Cerebellar nuclear complex (tissue), 1 donor: Measurements from ENCODE around the gene KCNJ4.

Source experiments
- DNase-seq, 2 experiments: peaks; one replicate each; lab custom pipeline; 2025; lab: John Stamatoyannopoulos, UW

KCNJ4 gene

DNA sequence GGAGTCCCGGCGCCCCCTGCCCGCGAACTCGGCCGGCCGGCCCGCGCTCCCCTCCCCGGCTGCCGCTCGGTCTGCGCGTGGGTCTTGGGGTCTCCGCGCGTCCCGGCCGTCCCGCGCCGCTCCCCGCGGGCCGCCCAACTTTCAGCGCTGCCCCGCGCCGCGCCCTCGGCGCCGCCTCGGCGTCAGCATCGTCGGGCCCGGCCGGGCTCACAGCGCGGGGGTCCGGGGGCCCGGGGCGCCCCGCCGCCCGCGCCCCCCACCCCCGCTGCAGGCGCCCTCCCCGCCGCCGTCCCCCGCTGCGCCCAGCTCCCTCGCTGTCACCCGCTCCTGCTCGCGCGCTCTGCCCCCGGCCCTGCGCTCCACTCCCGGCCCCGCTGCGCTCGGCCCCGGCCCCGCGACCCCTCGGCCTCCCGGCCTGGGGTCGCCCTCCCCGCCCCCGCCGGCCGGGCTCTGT, at the start of gene KCNJ4:
TSS of gene KCNJ4 (minus strand) at position 124 of the 454 bp plus-strand sequence. CDS start 27,067 bp downstream, outside the sequence.
- no peak for DNase-seq

DNA sequence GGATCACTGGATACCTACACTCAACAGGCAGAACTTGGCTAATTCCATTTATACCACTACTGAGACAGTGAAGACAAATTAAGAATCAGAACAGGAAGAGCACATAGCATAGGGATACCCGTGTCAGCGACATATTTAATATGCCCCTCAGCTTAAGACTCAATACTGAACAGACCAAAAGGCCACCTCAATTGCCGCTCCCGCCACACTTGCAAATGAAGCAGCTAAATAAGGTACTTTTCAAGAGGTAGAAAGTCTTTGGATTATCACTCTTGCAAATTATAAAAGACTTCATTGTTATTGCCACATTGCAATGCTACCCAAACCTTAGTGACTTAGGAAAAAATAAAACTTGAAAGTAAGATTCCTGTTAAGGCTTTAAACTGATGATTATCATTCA, 48.0 kb upstream of the KCNJ4 start:
- no peak for DNase-seq

DNA sequence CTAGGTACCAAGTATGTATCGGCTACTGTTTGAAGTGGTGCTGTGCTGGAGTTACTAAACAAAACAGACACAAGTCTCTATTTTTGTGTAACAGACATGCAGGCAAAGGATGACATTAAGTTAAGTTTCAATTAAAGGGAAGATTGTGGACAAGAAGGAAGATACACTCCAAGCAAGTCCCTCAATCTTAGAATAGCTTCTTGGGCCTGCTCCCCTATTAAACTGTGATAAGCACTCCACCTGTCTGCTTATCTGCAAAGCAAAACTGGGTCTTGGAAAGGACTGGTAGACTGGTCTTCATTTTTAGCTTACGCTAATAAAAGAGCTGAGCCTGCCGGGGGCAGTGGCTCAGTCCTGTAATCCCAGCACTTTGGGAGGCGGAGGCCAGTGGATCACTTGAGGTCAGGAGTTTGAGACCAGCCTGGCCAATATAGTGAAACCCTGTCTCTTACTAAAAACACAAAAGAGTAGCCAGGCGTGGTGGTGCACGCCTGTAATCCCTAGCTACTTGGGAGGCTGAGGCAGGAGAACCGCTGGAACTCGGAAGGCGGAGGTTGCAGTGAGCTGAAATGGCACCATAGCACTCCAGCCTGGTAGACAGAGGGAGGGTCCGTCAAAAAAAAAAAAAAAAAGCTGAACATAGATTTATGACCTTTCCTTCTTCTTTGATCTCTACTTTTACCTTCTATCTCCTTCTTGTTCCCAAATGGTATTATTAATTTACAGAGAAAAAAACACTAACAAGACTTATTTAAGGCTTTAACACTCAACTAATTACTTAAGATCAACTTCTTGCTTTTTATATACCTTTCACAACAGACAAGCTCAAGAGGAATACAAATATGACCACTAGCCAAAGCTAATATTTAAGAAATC, 47.0 kb upstream of the KCNJ4 start:
- DNase-seq: no peak

DNA sequence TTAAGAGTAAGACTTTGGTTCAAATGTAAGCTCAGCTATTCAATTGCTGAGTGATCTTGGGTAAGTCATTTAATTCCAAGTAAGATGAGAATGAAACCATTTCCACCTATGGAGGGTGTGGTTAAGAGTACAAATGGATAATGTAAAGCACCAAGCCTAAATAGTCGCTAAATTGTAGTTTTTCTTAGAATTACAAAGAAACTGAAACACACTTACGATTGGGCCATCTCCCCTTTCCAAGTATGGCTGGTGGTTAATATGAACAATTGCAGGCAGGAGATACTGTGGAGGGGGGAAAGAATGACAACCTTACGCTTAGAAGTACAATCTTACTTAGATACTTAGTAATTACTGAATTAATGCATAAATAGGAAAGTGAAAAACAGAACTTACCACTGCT, 42.9 kb upstream of the KCNJ4 start:
- DNase-seq: no peak

DNA sequence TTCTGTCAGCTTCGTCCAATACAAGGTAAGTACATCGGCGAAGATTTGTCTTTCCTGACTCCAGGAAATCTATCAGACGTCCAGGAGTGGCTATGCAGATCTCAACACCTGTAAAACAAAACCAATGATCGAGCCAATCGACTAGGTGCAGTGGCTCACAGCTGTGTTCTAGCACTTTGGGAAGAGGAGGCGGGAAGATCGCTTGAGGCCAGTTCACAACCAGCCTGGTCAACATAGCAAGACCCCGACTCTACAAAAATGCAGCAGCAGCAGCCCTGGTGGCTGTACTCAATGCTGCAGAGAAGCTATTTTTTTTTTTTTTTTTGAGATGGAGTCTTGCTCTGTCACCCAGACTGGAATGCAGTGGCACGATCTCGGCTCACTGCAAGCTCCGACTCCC, 39.9 kb upstream of the KCNJ4 start:
- no peak for DNase-seq

DNA sequence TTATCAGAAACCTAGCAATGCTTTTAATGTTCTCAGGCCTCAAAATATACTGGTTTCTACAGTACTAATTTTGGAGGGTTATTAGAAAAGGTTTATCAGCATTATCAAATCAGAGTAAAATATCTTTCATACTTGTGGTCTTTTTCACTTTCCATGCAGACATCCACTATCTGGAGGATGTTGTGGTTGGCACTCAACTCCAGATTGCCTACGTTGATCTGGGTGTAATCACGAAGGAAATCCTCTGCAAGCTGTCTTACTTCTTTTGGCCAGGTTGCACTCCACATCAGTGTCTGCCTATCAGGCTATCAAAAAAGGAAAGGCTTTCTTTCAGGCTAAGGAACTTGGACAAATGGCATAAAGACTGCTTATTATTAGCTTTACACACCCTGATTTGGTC, 39.5 kb upstream of the KCNJ4 start:
- DNase-seq: no peak

DNA sequence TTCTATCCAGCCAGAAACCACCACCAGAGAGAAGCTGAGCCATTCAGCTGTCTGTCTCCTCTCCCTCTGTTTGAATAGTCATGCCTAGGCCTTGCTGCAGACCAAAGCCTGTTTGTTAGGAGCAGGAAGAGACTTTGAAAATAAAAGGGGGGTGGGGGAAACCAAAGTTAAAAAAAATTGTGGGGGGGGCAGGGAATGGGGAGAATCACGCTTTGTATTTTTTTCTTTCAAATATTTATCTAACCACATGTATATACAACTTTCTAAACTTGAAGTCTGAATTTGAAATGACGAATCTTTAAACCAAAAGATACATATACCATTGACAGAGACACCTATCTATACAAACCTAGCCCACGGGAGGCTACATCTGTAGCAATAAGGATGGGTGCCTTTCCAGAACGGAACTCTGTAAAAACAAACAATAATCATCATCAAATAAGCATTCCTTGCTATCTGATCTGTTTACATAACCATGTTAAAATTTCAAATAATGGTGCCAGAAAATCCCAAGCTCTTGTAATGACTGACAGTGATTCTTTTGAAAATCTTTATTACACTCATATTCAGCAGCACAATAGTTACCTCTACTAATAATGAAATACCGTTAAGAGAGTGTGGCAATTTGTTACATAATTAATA, 36.8 kb upstream of the KCNJ4 start:
- DNase-seq: no peak

DNA sequence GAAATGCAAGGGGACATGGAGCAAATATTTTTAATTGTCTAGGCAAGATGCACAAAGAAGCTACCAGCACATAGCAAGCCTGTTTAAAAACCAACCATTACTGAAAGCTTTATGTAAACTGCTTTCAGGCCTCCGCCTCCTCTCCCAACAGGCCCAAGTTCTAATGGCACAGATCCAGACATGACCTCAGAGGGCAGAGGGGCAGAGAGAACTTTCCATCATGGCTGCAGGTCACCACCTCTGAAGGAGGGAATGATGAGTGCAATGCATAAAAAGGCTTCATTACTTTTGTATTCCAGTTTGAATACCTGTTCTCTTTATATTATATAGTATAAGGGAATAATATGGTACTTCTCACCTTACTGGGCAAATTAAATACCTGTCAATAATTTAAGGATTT, 35.9 kb upstream of the KCNJ4 start:
- DNase-seq: no peak

DNA sequence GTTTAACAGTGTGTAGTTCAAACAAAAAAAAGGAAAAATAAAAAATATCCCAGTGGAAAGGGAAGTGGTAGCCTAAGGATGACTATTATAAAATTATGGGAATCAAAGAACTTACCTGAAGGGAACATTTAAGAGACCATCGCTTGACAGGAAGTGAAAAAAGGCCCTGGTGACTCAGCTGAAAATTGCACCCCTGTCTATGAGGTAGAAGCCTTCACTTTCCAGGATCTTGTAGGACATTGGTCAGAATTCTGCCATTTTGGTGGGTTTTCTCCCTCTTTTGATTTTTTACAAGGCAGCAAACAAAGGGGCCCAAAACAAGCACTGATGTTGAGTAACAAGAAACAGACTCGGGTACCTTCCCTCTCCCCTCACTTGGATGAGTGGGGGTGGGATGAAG, 35.5 kb upstream of the KCNJ4 start:
- no peak for DNase-seq

DNA sequence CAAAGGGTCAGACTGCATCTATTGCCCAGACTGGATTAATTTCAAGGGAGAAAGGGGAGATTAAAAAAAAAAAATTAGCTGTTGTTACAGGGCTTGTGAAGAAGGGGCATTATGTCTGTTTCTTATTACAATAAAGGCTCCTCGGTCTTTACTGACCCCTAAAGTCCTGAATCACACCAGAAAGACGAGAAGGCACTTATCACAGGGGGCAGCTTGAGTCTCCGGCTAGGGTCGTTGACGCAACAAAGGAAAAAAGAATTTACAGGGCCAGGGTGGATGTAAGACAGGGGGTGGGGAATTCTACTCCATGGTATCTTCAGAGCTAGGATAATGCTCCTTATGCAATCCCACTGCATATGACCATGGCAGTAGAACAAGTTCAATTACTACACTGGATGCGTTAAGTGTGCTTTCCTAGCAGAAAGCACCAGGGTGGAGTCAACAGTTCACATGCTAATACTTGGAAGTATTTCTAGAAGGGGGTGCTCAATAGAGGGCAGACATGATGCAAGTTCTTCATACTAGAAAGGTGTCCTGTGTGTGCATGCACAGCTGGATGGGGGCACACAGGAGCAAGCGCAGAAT, 34.7 kb upstream of the KCNJ4 start:
- no peak for DNase-seq

DNA sequence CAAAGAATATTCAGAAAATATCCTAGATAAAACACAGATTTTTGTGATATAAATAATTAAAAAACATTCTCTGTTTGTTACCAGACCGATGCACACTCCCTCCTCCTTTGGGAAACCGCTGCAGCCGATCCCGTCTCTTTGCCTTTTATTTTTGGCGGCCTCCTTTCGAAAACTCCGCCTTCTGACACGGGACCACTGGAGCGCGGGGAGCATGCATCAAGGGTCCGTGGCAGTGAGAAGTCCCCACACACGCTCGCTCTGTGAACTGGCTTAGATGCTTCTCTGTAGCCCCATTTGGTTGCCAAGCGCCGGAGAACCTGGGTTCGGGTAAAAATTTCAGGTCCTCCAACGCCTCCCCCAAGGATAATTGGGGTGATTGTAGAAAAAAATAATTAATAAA, 34.1 kb upstream of the KCNJ4 start:
- no peak for DNase-seq

DNA sequence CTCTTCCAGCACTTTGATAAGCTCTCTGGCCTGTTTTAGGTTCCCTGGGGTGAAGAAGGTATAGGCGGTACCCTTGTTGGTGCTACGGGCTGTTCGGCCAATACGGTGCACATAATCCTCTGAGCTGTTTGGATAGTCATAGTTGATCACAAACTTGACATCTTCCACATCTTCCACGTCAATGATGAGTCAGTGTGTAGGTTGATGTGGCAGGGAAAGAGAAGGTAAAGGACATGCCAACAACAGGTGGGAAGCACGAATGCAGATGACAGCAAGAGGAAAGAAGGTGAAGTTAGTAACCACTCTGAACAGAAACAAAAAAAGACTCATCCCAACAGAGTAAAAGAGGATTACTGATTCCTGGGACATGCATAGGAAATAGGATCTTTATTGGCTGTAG, 32.9 kb upstream of the KCNJ4 start:
- DNase-seq: no peak

DNA sequence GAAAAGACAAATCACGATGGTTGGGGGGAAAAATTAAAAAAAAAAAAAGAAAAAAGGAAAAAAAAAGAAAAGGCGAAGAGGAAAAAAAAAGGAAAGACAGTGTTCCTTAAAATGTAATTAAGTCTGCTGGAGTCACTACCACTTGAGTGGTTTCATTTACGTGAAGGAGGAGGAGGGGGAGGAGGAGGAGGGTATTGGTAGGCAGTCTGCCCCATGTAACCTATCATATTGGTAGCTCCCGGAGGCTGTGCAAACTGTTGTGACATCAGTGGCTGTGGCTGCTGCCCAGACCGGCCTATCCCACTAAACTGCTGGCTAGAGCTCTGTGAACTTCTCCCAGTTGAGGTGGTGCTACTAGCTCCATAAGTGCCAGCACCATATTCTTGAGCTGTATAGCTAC, 30.8 kb upstream of the KCNJ4 start:
- DNase-seq: no peak

DNA sequence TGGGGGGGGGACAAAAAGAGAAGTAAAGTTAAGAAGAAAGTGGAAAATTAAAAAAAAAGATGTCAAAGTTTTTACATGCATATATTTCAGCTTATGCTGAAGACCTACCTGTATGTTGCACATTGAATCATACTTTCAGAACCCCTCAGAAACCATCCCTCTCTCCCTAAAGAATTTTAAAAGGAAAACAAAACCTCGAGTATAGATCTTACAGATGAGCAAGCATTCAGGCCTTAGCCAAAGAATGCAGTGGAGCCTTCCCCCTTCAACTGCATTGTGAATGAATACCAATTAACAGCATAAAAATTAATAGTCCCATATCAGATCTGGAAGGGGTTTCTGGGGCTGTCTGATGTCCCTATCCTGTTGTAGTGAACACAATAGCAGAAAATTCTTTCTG, 29.2 kb upstream of the KCNJ4 start:
- DNase-seq: no peak

DNA sequence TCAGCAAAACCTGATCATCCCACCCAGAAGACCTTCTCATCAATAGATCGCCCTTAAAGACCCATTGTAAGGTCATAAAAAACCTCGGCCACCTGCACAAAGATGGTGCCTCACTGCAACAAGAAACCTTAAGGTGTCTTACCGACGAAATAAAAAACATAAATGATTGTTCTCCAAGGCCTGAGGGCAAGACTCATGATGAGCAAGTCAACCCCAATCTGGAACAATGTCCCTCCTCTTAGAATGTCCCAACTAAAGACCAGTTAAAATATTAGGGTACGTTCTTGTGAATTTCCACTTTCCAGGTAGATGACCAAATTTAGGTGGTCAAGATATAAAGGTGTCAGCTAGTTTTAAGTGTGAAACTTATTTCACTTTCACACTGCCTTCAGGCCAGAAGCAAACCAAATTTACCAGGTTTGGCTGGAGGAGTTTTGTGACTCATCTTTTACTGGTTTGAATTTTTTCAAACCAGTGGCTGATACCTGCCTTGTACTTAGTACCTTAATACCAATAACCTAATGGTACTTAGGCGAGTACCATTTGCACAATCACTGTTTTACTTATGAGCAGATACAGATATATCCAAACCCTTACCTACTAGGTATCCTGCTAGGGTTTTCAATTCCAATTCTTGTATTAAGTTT, 27.8 kb upstream of the KCNJ4 start:
- DNase-seq: no peak

DNA sequence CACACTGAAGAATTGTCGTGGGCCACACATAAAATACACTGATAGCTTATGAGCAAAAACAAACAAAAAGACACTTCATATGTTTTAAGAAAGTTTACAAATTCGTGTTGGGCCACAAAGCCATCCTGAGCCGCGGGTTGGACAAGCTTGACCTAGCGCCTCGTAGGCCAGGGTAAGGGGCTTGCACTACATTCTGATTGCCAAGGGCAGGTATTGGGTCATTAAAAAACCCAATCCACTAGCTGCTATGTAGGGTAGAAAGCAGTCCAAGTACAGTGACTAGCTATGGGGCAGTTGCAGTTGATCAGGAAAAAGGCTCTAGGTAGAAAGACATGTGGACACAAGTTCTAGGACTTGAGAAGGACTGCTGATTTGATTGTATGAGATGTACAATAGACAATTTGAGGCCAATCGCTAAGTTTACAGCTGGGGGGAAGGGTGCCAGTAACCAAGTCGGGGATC, 26.9 kb upstream of the KCNJ4 start:
- no peak for DNase-seq

DNA sequence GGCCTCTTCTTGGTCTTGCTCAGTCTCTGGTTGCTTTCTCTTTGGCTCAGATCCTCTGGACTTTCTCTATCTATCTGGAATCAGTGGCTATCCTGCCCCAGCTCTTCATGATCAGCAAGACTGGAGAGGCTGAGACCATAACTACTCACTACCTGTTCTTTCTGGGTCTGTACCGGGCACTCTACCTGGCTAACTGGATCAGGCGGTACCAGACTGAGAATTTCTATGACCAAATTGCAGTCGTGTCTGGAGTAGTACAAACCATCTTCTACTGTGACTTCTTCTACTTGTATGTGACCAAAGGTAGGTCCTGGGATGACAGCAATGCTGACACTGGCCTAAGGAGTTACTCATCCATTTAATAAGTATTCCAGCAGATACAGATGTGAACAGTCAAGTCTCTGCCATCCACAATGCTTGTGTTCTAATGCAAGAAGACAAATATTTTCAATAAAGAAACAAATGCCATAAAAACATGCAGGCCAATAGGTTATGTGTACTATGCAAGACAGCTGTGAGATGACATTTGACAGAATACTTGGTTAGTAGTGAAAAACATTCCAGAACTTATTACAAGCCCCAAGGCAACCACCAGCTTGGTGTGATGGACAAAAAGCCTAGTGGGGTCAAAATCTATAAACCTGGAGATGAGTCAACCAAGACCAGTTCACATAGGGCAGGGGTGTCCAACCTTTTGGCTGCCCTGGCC, 26.3 kb upstream of the KCNJ4 start:
- DNase-seq: no peak

DNA sequence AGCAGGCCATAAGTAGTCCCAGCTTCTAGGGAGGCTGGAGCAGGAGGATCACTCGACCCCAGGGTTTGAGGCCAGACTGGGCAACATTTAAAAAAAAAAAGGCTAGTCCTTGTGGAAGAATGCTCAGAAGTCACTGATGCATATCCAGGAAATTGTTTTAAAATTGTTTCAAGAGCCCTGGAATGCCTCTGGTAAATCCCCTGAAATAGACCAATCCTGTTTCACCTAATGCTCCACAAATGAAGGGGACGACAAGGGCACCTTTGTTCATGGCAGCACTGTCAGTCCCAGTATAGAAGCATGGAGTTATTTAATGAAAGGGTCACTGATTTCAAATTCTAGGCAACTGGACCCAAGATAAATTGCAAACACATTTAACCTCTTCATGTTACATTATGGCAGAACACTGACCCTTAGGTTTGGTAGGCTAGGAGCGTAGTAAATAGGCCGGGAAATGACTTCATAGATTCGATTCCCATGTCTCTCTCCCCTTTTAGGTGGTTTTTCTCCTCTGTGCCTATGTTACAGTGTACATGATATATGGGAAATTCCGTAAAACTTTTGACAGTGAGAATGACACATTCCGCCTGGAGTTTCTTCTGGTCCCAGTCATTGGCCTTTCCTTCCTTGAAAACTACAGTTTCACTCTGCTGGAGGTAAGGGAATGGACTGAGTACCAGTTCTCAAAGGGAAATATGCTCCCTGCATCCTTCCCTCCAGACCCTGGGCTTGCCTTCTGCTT, 24.3 kb upstream of the KCNJ4 start:
- no peak for DNase-seq

DNA sequence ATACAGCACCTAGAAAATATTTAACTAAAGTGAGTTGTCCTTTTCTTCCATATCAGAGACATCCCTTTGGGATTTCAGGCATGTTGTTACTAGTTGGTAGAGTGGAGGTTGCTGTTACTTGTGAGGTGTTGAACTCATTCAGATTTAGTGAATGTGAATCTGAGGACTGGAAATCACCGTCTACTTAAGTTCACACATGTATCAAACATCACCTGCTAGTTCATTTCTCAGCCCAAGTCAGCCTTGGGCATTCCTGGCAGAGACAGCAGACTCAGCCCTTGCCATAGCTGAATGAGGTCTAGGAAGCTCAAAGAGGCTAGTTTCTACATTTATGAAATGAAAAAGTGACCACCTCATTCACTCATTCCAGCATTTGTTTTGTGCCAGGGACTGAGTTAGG, 22.6 kb upstream of the KCNJ4 start:
- DNase-seq: no peak

DNA sequence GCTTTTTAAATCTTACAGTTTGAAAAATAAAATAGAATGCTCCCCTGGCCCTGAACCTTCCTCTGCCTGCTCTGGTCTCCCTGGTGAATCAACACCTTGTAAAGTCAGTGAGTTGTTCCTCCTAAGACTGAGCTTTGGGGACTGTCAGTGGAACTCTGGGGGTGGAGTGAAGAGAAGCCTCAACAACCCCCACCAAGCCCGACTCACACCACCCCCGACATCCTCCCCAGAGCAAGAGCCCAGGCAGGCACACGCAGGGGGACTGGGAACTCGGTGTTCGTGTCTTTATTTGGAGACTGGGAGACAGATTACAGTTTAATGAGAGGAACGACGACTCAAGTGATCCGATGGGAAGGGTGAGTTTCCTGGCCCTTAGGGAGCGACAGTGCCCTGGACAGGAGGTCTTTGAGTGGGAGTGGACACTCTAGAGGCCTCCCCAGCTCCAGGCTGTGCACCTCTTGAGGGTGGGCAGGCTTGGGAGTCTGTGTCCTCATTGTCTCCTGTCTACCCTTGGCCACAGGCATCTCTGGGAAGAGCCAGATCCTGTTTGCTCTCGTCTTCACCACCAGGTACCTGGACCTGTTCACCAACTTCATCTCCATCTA, 19.1 kb upstream of the KCNJ4 start:
- no peak for DNase-seq

DNA sequence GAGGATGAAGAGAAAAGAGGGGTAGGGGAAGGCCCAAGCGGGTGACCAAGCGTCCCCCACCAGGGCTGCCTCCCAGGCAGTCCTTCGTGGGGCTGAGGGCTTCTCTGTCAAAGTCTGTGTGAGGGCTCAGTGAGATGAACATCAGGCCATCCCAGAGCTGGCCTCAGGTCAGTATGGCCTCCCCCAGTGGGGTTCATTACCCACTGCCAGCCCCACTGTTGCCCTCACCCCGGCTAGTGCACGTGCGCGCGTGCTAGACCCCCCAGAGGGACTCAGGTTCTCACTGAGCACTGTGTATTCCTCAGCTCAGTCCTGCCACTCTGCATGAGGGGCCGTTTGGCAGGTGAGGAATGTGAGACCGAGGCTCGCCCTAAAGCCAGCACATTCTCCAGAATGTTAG, 16.2 kb upstream of the KCNJ4 start:
- no peak for DNase-seq
